Prostate gland (tissue), 2 donors: ENCODE data around the gene FNBP1. TPM values are rescaled to one million over a fixed set of nuclear protein-coding genes. Genes with fewer than 3 reads are reported as not detected.

Experiments used
- DNase-seq: peaks from one replicate; pipeline ENCODE4 v3.0.0-alpha.2; 2019; ENCODE audit warnings: low spot score
- H3K27ac ChIP-seq, 2 donors: fragments of 200-600 bp; sonication (generic); 2 replicates each; pipeline ENCODE4 v1.5.1; 2017 to 2019
- H3K27me3 ChIP-seq: fragments of 200-600 bp; sonication (generic); replicated peaks from 2 replicates; pipeline ENCODE4 v1.5.1; 2019; ENCODE audit not compliant: insufficient read depth
- H3K36me3 ChIP-seq, 2 donors: fragments of 200-600 bp; sonication (generic); 1 replicate in 1 of 2; 2 replicates in 1 of 2; pipeline versions ENCODE4 v1.5.1 to v1.8.1; 2017 to 2019
- H3K4me1 ChIP-seq: fragments of 200-600 bp; sonication (generic); replicated peaks from 2 replicates; pipeline ENCODE4 v1.5.1; 2019
- H3K4me3 ChIP-seq, 2 donors: fragments of 200-600 bp; sonication (generic); 2 replicates each; pipeline ENCODE4 v1.5.1; 2017 to 2019
- H3K9me3 ChIP-seq: fragments of 200-600 bp; sonication (generic); 2 replicates; pipeline ENCODE4 v1.5.1; 2017
- CTCF ChIP-seq, 4 experiments: fragments of 200-600 bp in 2 of 4; fragments of 450-650 bp in 2 of 4; sonication (generic) in 2 of 4; IDR thresholded peaks; 1 replicate in 3 of 4; 2 replicates in 1 of 4; pipeline ENCODE4 v1.5.1; 2016 to 2019; ENCODE audit warnings: antibody characterized with exemption in 4 of 4, mild to moderate bottlenecking in 2 of 4, moderate library complexity in 2 of 4
- POLR2A ChIP-seq: fragments of 450-650 bp; IDR thresholded peaks from one replicate; pipeline ENCODE4 v1.6.1; 2016; ENCODE audit warnings: antibody characterized with exemption, mild to moderate bottlenecking
- POLR2AphosphoS5 ChIP-seq: sonication (generic); formaldehyde crosslinking; IDR thresholded peaks from one replicate; pipeline ENCODE4 v1.6.1; 2017; ENCODE audit warnings: antibody characterized with exemption
- WGBS: methylation state at CpG from one replicate; pipeline ENCODE4 v1.1.5; 2018; 5-methylcytosine and 5-hydroxymethylcytosine counted together
- intact Hi-C: fragments of 100-400 bp; cut with DNase I; formaldehyde crosslinking; loops from one replicate; pipeline ENCODE4 v1.14.2; 2022
- total RNA-seq, 2 donors: library from RNA; depleted of rRNA; stranded (reverse); fragments of >200 nt; gene quantifications; one replicate each; pipeline ENCODE4 v1.1.0, GENCODE V29; 2016

The FNBP1 gene
- total RNA-seq, 2 donors from 2014 or later, result 34.6 to 93.7 TPM

- H3K36me3 ChIP-seq, result no peaks in the 10 kb centered on the region
- 66% methylated on average over 4 of the region's 4 CpGs for WGBS
Observed at GRCh38 chr9:129848712-129849441, 194.1 kb downstream of the FNBP1 start.

GRCh38 chr9:129845373-129845772 lies 197.6 kb downstream of the FNBP1 start:
- no peak for DNase-seq
- Histone ChIP-seq H3K4me3 (no peak overlapping the region), H3K27ac (no peak overlapping the region), H3K36me3 (no peaks in the 10 kb centered on the region), H3K9me3 (no peaks in the 10 kb centered on the region), H3K27me3 (no peaks in the 10 kb centered on the region), H3K4me1 (no peaks in the 10 kb centered on the region)
- intact Hi-C loops, result no loop called here
- no peak for TF ChIP-seq CTCF (IDR thresholded peaks at IDR 0.05)
- TF ChIP-seq POLR2AphosphoS5, result no peak
- TF ChIP-seq POLR2A, result no peak
- 63% methylated on average over 2 of the region's 2 CpGs for WGBS

More at GRCh38 chr9:129848712-129849441, 194.1 kb downstream of the FNBP1 start:
- Histone ChIP-seq H3K4me1 (no peaks in the 10 kb centered on the region), H3K27me3 (no peaks in the 10 kb centered on the region), H3K9me3 (no peaks in the 10 kb centered on the region), H3K27ac (no peak overlapping the region), H3K4me3 (no peak overlapping the region)
- no peak for DNase-seq
- intact Hi-C loops, result no loop called here
- TF ChIP-seq CTCF (IDR thresholded peaks at IDR 0.05), result no peak
- TF ChIP-seq POLR2A, result no peak
- no peak for TF ChIP-seq POLR2AphosphoS5

GRCh38 chr9:129841071-129841470 lies 201.9 kb downstream of the FNBP1 start:
- intact Hi-C loops, result no loop called here

GRCh38 chr9:129840034-129840433 lies 203.0 kb downstream of the FNBP1 start:
- no peak overlapping the region for H3K27ac ChIP-seq
- no peaks in the 10 kb centered on the region for H3K27me3 ChIP-seq
- no peaks in the 10 kb centered on the region for H3K4me1 ChIP-seq
- H3K36me3 ChIP-seq, result no peaks in the 10 kb centered on the region
- no peak for DNase-seq
- 74% methylated on average over 8 of the region's 8 CpGs for WGBS
- intact Hi-C loops, result no loop called here
- H3K9me3 ChIP-seq, result no peaks in the 10 kb centered on the region
- TF ChIP-seq CTCF (IDR thresholded peaks at IDR 0.05), result no peak
- no peak for TF ChIP-seq POLR2A
- no peak for TF ChIP-seq POLR2AphosphoS5
- no peak overlapping the region for H3K4me3 ChIP-seq

More at GRCh38 chr9:129841071-129841470, 201.9 kb downstream of the FNBP1 start:
- no peaks in the 10 kb centered on the region for H3K27me3 ChIP-seq
- no peaks in the 10 kb centered on the region for H3K4me1 ChIP-seq
- no peak overlapping the region for H3K27ac ChIP-seq
- TF ChIP-seq POLR2A (no peak), CTCF (IDR thresholded peaks at IDR 0.05) (no peak), POLR2AphosphoS5 (no peak)
- WGBS, result 20% methylated on average over 4 of the region's 4 CpGs
- no peaks in the 10 kb centered on the region for H3K36me3 ChIP-seq
- no peak overlapping the region for H3K4me3 ChIP-seq
- no peaks in the 10 kb centered on the region for H3K9me3 ChIP-seq
- DNase-seq, result no peak

GRCh38 chr9:129839324-129840023 lies 203.5 kb downstream of the FNBP1 start:
- intact Hi-C loops, result loop anchor here (5.0 kb wide), 1 partner anchor 43 kb away; no protein-coding TSS in a partner anchor
- H3K27ac ChIP-seq, result no peak overlapping the region
- no peaks in the 10 kb centered on the region for H3K36me3 ChIP-seq
- no peaks in the 10 kb centered on the region for H3K27me3 ChIP-seq
- no peaks in the 10 kb centered on the region for H3K9me3 ChIP-seq
- TF ChIP-seq CTCF (IDR thresholded peaks at IDR 0.05), result no peak
- no peak for TF ChIP-seq POLR2A
- no peak for TF ChIP-seq POLR2AphosphoS5
- WGBS, result 80% methylated on average over 10 of the region's 10 CpGs
- DNase-seq, result no peak
- H3K4me1 ChIP-seq, result no peaks in the 10 kb centered on the region
- no peak overlapping the region for H3K4me3 ChIP-seq
